IgD-negative memory B cell (primary cell): ENCODE measurements around the gene DDAH2. TPM values are rescaled to one million over a fixed set of nuclear protein-coding genes. Genes with fewer than 3 reads are reported as not detected.

Experiments
- H3K27ac Mint-ChIP-seq, 3 donors: one replicate each; pipeline ENCODE4 v1.8.0; 2020 to 2022; ENCODE audit warnings: mild to moderate bottlenecking in 3 of 3, mixed read lengths in 3 of 3, moderate library complexity in 1 of 3
- H3K27me3 Mint-ChIP-seq: one replicate; pipeline ENCODE4 v1.8.0; 2021; ENCODE audit warnings: mixed read lengths
- H3K36me3 Mint-ChIP-seq: one replicate; pipeline ENCODE4 v1.8.0; 2020; ENCODE audit warnings: mild to moderate bottlenecking, mixed read lengths
- H3K4me1 Mint-ChIP-seq, 3 donors: one replicate each; pipeline ENCODE4 v1.8.0; 2020 to 2022; ENCODE audit warnings: mixed read lengths in 3 of 3, mild to moderate bottlenecking in 1 of 3
- H3K4me3 Mint-ChIP-seq, 4 donors: one replicate each; pipeline ENCODE4 v1.8.0; 2020 to 2022; ENCODE audit warnings: mild to moderate bottlenecking in 4 of 4, mixed read lengths in 4 of 4, moderate library complexity in 3 of 4
- H3K9me3 Mint-ChIP-seq, 3 donors: one replicate each; pipeline ENCODE4 v1.8.0; 2020 to 2021; ENCODE audit warnings: mixed read lengths in 3 of 3, mild to moderate bottlenecking in 1 of 3
- polyA plus RNA-seq: library from polyadenylated mRNA; unstranded; fragments of 300-500 nt; fragmentation: Illumina TruSeq; gene quantifications from one replicate; pipeline ENCODE4 v1.2.3, GENCODE V29; 2021

DDAH2 gene
- polyA plus RNA-seq, 1 donor from 2014 or later = 119 TPM

DNA sequence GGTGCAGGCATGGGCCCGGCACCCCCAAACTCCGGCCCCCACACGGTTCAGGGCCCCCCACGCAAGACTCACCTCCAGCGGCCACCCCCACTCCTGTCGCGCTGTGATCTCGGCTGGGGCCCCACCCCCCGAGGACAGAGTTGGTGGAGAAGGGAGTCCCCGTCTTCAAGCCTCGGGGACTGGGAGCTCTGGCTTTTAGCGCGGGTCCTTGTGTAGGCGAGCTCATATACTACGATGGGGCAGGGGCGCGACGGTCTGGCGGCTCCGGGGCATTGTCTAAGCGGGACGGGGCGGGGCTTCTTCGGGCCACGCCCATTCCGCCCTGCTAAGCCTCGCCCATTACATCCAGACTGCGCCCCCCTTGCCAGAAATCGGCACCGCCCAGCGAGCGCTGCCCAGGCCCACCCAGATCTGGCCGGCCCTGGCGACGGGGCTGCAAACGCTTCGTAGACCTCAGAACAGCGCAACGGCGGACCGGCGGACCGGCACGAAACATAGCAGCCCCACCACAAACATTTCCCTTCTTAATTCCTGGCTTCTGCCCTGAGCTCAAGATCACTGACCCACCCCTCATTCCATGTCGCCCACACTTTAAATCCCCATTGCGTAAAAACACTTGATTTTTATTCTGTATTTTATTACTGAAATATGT, 1.0 kb upstream of the DDAH2 start:
- peak overlapping the region; percentile 94 to 97 (median 96) for H3K27ac Mint-ChIP-seq
- H3K27me3 Mint-ChIP-seq = no peaks in the 10 kb centered on the region
- peaks cover 25 to 47% (median 42%) of the 10 kb centered on the region in 3 donors for H3K4me1 Mint-ChIP-seq
- peaks cover 20% of the 10 kb centered on the region for H3K36me3 Mint-ChIP-seq
- H3K9me3 Mint-ChIP-seq = no peaks in the 10 kb centered on the region
- H3K4me3 Mint-ChIP-seq = peak overlapping the region; percentile 94 to 99 (median 97)

DNA sequence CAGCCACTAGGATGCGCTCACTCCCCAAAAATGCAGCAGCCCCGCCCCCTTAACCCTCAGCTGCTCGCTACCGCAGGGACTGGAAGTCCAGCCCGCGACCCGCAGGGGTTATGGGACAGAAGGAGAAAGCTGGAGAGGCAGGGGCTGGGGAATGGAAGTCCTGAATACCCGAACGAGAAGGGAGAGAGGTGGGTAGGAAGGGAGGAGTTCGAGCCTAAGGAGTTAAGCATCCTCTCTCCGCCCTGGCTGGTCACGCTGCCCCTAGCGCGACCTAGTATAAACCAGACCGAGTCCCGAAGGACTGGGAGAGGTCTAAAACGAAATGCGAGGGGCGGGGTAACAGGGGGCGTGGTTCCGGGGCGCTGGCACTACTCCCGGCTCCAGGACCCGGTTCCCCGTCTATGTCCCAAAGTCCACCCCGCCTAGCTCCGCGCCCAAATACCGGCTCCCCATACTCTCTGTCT, 448 bp upstream of the DDAH2 start:
- peak overlapping the region; percentile 94 to 97 (median 96) for H3K27ac Mint-ChIP-seq
- H3K4me1 Mint-ChIP-seq = peaks cover 25 to 47% (median 42%) of the 10 kb centered on the region in 3 donors
- peak overlapping the region; percentile 94 to 99 (median 97) for H3K4me3 Mint-ChIP-seq
- H3K9me3 Mint-ChIP-seq = no peaks in the 10 kb centered on the region
- H3K27me3 Mint-ChIP-seq = no peaks in the 10 kb centered on the region
- peaks cover 21% of the 10 kb centered on the region for H3K36me3 Mint-ChIP-seq

DNA sequence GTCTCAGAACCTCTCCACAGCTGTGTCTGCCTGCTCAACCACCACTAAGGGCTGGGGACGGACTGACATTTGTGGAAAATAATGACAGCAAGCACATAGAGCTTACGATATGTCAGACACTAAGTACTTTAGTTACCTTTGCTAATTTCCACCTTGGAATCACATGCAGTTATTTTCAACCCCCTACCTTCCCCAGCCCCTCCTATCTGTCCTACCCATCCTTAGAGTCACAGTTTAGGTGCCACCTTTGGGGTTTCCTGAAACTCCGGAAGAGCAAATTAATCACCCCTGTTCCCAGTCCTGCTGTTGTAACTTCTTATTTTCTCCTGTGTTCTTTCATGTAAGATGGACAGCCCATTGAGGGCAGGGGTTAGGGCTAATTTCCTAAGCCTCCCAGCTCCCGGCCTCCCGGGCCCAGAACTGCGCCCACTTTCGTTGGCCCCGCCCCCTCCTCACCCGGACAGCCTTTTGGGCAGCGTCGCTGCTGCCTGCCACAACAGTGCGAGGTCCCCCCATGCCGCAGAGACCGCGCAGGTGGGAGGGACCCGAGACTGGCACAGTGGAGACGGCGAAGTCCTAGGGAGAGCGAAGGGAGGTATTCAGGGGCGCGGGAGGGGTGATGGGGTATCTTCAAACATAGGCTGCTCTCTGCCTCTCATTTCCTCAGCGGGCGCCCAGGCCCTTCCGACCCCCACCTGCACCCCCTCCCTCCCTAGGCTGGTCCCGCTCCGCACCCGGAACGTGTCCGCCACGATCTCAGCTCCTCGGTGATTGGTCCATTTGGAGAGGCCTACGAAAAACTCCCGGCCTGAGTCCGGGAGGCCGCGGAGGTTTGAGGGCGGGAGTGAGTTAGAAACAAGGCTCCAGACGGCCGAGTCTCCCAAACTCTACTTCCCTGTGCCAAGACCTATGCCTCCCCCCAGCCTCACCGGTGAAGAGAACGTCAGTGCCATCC, 1.1 kb downstream of the DDAH2 start:
- H3K4me1 Mint-ChIP-seq = peaks cover 25 to 39% (median 36%) of the 10 kb centered on the region in 3 donors
- H3K4me3 Mint-ChIP-seq = peak overlapping the region; percentile 93 to 97 (median 95)

DNA sequence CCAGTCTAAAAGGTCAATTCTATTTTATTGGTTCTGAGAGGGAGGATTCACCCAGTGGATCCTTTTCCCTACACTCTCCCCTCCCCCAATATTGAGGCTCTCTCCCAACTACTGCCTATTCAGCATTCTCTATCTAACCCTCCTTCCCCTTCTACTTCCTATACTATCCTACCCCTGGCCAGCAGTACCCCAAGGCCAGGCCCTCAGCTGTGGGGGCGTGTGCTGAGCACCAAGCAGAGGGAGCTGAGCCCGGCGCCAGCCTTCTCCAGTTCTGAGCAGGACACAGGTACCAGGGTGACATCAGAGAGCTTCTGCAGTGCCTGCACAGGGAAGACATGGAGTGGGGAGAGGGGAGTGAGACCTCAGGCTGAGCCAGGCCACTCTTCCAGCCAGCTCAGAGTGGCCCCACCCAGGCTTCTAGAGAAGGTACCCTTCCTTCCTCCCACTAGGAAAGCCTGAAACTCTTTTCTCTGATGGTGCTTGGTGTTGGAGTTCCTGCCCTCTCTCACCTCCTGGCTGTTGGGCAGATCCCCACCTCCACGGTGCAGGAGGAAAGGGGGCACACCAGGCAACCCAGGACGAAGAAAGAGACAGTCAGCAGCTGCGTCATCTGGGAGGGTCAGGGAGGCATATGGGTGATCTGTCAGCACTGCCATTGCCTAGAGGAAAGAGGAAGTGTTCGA, 1.9 kb downstream of the DDAH2 start:
- Mint-ChIP-seq H3K4me1 (peaks cover 25 to 38% (median 38%) of the 10 kb centered on the region in 3 donors), H3K9me3 (no peaks in the 10 kb centered on the region), H3K27me3 (no peaks in the 10 kb centered on the region), H3K4me3 (peak overlapping the region; percentile 85 to 96 (median 94)), H3K27ac (peak overlapping the region; percentile 80 to 95 (median 81)), H3K36me3 (peaks cover 22% of the 10 kb centered on the region)

More for the DNA sequence above, 1.1 kb downstream of the DDAH2 start:
- Mint-ChIP-seq H3K9me3 (no peaks in the 10 kb centered on the region), H3K27me3 (no peaks in the 10 kb centered on the region), H3K27ac (peak overlapping the region; percentile 81 to 97 (median 95)), H3K36me3 (peaks cover 22% of the 10 kb centered on the region)

DNA sequence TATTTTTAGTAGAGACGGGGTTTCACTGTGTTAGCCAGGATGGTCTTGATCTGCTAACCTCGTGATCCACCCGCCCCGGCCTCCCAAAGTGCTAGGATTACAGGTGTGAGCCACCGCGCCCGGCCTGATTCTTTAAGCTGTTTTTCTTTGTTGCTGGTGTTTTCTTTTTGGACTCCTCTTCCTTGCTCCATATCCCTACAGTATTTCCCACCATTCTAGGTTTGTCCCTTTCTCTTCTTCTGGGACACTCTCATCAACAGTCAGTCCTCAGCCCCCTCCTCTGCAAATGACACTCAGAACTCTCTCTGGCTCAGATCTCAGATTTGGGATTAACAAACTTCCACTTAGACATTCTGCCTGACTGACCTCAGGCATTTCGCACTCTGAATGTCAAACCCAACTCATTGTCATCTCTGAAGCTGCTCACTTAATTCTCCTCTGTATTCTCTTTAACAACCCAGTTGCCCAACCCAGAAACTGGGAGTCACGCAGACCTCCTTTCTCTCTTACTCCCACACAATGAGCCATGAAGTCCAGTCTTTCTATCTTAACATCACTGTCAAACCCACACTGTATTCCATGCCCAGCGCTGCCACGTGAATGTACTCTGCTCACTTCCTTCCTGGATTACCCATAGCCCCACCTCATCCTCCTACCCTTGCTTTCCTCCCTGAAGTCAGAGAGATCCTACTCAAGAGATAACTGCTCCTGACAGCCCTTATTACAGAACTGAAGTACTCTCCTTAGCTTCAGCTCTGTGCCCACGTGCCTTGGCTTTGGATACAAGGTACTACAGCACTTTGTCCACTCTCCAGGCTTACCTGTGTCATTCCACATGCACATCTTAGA, 3.4 kb downstream of the DDAH2 start:
- Mint-ChIP-seq H3K27ac (peak overlapping the region in 2 of 3 donors; percentile 80 to 82), H3K36me3 (peaks cover 22% of the 10 kb centered on the region), H3K27me3 (no peaks in the 10 kb centered on the region), H3K9me3 (no peaks in the 10 kb centered on the region), H3K4me3 (peak overlapping the region in 1 of 4 donors; percentile 53), H3K4me1 (peaks cover 25 to 38% (median 36%) of the 10 kb centered on the region in 3 donors)

DNA sequence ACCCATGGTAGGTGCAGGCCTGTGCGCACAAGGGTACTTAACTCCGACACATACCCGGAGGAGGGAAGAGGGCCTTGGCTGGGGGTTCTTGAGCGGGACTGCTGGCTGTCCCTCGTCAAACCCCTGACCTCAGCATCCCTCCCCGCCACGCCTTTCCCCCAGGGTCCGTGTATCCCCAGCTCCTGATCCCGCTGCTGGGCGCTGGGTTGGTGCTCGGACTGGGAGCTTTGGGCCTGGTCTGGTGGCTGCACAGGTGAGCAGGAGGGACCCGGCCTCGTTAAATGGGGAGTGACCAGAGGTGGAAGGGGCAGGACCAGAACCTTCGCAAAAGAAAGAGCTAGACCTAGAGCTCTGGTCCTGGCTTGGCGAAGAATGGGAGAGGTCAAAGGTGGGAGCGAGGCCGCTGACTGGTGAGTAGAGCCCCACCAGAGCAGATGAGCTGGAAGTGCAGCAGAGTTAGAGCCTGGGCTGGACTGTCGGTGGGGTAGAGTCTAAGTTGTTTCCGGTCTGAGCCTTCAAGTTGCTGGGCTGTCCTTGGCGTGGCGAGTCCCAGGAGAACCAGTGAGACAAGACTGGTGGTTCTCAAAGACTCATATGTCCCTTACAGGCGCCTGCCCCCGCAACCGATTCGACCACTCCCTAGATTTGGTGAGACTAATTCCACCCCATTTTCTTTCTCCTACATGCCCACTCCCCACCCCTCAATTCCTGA, 5.0 kb downstream of the DDAH2 start:
- H3K9me3 Mint-ChIP-seq = no peaks in the 10 kb centered on the region
- H3K36me3 Mint-ChIP-seq = peaks cover 20% of the 10 kb centered on the region
- no peak overlapping the region for H3K4me3 Mint-ChIP-seq
- no peak overlapping the region for H3K27ac Mint-ChIP-seq
- H3K4me1 Mint-ChIP-seq = peaks cover 21 to 33% (median 33%) of the 10 kb centered on the region in 3 donors
- no peaks in the 10 kb centered on the region for H3K27me3 Mint-ChIP-seq

DNA sequence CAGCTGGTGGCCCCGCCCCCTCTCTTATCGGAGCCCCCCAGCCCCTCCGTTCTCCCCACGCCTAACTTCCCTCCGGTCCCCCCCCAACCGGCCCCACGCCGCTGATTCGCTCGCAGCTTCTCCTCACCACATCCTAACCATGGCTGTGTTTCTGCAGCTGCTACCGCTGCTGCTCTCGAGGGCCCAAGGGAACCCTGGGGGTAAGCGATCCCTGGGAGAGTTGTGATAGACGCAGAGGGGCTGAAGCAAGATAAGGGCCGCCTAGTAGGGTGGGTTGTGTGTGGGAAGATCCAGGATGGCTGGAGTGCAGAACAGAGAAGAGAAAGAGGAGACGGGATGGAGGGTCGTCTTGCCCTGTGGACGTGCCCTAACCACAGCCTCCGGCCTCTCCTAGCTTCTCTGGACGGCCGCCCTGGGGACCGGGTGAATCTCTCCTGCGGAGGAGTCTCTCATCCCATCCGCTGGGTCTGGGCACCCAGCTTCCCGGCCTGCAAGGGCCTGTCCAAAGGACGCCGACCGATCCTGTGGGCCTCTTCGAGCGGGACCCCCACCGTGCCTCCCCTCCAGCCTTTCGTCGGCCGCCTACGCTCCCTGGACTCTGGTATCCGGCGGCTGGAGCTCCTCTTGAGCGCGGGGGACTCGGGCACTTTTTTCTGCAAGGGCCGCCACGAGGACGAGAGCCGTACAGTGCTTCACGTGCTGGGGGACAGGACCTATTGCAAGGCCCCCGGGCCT, 5.7 kb downstream of the DDAH2 start, which contains the start of gene MPIG6B:
Gene MPIG6B (plus strand): TSS at position 129 of the 735 bp plus-strand sequence. CDS start 11 bp downstream, at position 140.
- H3K27ac Mint-ChIP-seq = peak within 1 kb of the TSS in 2 of 3 donors; percentile 31 to 57
- H3K9me3 Mint-ChIP-seq = no peaks in the 10 kb centered on the region
- H3K27me3 Mint-ChIP-seq = no peaks in the 10 kb centered on the region
- peaks cover 18 to 30% (median 26%) of the 10 kb centered on the region in 3 donors for H3K4me1 Mint-ChIP-seq
- peaks cover 20% of the 10 kb centered on the region for H3K36me3 Mint-ChIP-seq
- H3K4me3 Mint-ChIP-seq = peak within 1 kb of the TSS in 2 of 4 donors; percentile 17 to 48

DNA sequence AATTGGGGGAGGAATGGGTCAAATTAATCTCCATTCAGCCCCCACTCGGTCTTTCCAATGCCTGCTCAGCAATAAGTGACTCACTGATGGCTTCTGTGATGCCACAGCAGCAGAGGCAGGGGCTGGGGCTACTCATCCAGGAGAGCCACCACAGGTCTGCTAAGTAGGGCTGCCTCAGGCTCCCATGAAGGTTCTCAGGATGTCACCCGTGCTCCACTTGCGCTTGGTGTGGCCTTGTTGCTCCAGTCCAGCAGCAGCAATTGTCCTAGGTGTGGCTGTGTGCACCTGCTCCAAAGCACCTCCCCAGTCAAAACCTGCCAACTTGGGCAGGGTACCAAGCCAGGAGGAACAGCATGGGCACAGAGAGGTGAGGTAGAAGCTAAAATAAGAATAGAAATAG, 6.9 kb downstream of the DDAH2 start:
- no peaks in the 10 kb centered on the region for H3K9me3 Mint-ChIP-seq
- no peak overlapping the region for H3K4me3 Mint-ChIP-seq
- peaks cover 15% of the 10 kb centered on the region for H3K36me3 Mint-ChIP-seq
- H3K27me3 Mint-ChIP-seq = no peaks in the 10 kb centered on the region
- peaks cover 12 to 24% (median 17%) of the 10 kb centered on the region in 3 donors for H3K4me1 Mint-ChIP-seq
- H3K27ac Mint-ChIP-seq = no peak overlapping the region

DNA sequence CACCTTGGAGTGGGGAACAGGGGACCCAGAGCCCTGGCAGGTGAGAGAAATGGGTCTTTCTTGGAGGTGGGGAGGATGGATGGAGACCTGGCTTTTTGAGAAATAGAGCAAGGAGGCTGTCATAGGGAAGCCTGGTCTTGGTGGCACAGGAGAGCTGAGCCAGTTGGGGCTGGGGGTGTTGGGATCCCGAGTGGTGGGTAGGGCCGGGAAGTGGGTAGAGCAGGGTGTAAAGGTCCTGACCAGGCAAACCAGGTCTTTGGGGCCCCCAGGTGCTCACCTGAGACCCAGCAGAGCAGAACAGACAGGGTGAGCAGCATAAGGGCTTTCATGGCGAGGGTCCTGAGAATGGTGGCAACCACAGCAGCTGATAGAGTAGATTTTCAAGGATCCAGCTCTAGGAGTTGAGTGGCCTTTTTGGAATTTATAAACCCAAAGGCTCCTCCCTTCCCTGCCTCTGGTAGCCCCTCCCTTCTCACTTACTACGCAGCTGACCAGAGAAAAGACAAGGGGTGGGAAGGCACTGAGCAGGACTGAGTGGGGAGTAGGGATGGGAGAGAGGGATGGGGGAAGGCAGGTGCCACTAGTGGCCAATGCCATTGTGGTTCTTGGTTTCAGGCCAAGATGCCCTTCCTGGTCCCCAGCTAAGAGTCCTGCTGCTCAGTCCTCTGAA, 7.6 kb downstream of the DDAH2 start, which contains the start of gene LY6G6C:
Gene LY6G6C (minus strand): TSS at position 396 of the 670 bp plus-strand sequence. CDS start 67 bp downstream, at position 329.
- Mint-ChIP-seq H3K4me1 (peaks cover 7 to 17% (median 10%) of the 10 kb centered on the region in 3 donors), H3K9me3 (no peaks in the 10 kb centered on the region), H3K4me3 (no peak within 1 kb of the TSS), H3K36me3 (peaks cover 11% of the 10 kb centered on the region), H3K27ac (peak within 1 kb of the TSS in 1 of 3 donors; percentile 85), H3K27me3 (no peaks in the 10 kb centered on the region)

DNA sequence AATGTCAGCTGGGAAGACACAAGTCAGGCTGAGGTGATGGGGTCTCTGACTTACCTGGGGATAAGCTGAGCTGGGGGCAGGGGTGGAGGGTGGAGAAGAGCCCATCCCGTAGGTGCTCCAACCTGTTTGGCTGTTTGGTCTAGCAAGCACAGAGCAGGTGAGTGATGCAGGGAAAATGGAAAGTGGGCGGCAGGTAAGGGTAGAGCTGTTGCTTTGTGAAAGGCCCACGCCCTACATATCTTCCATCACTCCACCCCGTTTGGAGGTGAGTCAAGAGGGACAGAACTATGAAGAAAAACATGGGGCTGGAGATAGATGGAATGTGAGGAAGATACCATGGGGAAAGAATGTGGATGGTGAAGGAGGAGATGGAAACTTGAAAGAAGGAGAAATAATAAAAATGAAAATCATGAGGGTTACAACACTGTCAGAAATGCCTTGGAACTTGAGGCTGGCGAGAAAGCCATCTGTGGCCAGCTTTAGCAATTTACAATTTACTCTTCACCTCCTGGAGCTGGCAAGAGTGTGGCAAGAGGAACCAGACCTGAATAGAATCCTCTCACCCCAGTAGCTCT, 8.8 kb downstream of the DDAH2 start:
- peaks cover 0 to 10% (median 2%) of the 10 kb centered on the region in 3 donors for H3K4me1 Mint-ChIP-seq
- H3K9me3 Mint-ChIP-seq = no peaks in the 10 kb centered on the region
- H3K27ac Mint-ChIP-seq = peak overlapping the region in 1 of 3 donors; percentile 14
- H3K4me3 Mint-ChIP-seq = peak overlapping the region in 1 of 4 donors; percentile 68
- no peaks in the 10 kb centered on the region for H3K27me3 Mint-ChIP-seq
- peaks cover 4% of the 10 kb centered on the region for H3K36me3 Mint-ChIP-seq

DNA sequence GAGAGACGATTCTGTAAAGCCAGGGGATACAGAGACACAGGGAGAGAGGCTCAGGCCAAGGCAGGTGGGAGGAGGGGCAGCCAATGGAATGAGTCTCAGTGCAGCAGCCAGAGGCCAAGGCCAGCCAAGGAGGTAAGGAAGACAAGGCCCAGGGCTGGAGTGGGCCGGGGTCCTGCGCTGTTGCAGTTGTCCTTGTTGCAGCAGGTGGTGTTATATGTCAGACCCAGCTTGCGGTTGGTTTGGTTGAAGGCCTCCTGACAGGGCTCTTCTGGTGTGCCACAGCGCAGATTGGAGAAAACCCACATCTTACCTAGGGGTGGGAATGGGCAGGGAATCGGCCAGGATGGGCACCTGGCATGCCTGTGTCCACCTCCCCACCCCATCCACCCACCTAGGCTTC, 10.1 kb downstream of the DDAH2 start:
- H3K27ac Mint-ChIP-seq = no peak overlapping the region
- H3K4me3 Mint-ChIP-seq = no peak overlapping the region
- peaks cover 0 to 7% (median 2%) of the 10 kb centered on the region in 3 donors for H3K4me1 Mint-ChIP-seq
- no peaks in the 10 kb centered on the region for H3K9me3 Mint-ChIP-seq
- no peaks in the 10 kb centered on the region for H3K27me3 Mint-ChIP-seq
- no peaks in the 10 kb centered on the region for H3K36me3 Mint-ChIP-seq

DNA sequence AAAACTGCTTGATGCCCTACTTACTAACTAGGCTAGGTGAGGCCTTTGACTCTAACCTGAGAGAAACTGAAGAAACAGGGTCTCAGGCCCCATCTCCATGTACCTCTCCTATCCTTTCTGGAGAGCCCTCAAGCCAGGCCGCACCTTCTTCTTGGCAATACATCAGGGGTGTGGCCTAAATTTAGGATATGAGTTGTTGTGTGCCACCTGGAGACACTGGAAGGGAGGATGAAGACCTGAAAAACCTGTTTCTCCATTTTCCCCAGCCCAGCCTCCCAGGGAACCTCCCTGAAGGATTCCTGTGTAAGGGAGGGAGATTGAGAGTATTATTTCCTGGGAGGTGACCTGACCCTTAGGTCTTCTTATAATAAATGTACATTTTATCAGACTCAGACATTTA, 10.8 kb downstream of the DDAH2 start:
- Mint-ChIP-seq H3K4me1 (peaks cover 0 to 8% (median under 1%) of the 10 kb centered on the region in 3 donors), H3K9me3 (no peaks in the 10 kb centered on the region), H3K36me3 (no peaks in the 10 kb centered on the region), H3K4me3 (no peak overlapping the region), H3K27ac (no peak overlapping the region), H3K27me3 (no peaks in the 10 kb centered on the region)
